ENCODE measurements around the gene CSNK1A1.

GRCh38 chr5:149481485-149481884 lies 69.8 kb downstream of the CSNK1A1 start:
- TF ChIP-seq TAF1 (IDR thresholded peaks at IDR 0.05; ENCODE audit: borderline replicate concordance, insufficient read depth, low read length) (no peak), POLR2AphosphoS5 (IDR thresholded peaks at IDR 0.05; ENCODE audit: low read depth, low read length) (no peak)

Data from PFSK-1 (cell line).